ENCODE data around the gene ZNF75A.

ZNF75A gene

GRCh38 chr16:3264137-3265036 lies 40.9 kb upstream of the ZNF75A start (continued):
- TF ChIP-seq ZNF175 (tag by site-specific recombination; IDR thresholded peaks at IDR 0.05), result no peak
- TF ChIP-seq KLF1 (tag by site-specific recombination; IDR thresholded peaks at IDR 0.05), result peak; percentile 7; the same call in 1 of the 2 replicates
- no peak for TF ChIP-seq MYNN (tag by site-specific recombination; IDR thresholded peaks at IDR 0.05; ENCODE audit: borderline replicate concordance)
- no peak for TF ChIP-seq KLF10 (tag by site-specific recombination; IDR thresholded peaks at IDR 0.05)
- no peak for TF ChIP-seq ZNF747 (tag by site-specific recombination; IDR thresholded peaks at IDR 0.05)
- TF ChIP-seq ZNF148 (tag by site-specific recombination; IDR thresholded peaks at IDR 0.05; ENCODE audit: borderline replicate concordance), result no peak
- TF ChIP-seq ZNF133 (tag by site-specific recombination; IDR thresholded peaks at IDR 0.05), result 0 out of 2 replicates have a peak, but pooled peaks have one; percentile 15
- no peak for TF ChIP-seq ZNF664 (tag by site-specific recombination; IDR thresholded peaks at IDR 0.05)
- TF ChIP-seq ZNF621 (tag by site-specific recombination; IDR thresholded peaks at IDR 0.05), result no peak
- no peak for TF ChIP-seq BCL11A (tag by site-specific recombination; IDR thresholded peaks at IDR 0.05; ENCODE audit: low read depth)
- TF ChIP-seq ZNF404 (tag by site-specific recombination; IDR thresholded peaks at IDR 0.05), result no peak
- TF ChIP-seq ZBTB20 (tag by site-specific recombination; IDR thresholded peaks at IDR 0.05), result peak; percentile 96
- TF ChIP-seq ZNF639 (tag by site-specific recombination; IDR thresholded peaks at IDR 0.05), result peak; percentile 0; the same call in 1 of the 2 replicates
- no peak for TF ChIP-seq SALL2 (tag by site-specific recombination; IDR thresholded peaks at IDR 0.05; ENCODE audit: borderline replicate concordance)
- no peak for TF ChIP-seq ZNF658 (tag by site-specific recombination; IDR thresholded peaks at IDR 0.05)
- TF ChIP-seq ZNF2 (tag by site-specific recombination; IDR thresholded peaks at IDR 0.05), result no peak; the same call in 1 of the 2 replicates
- TF ChIP-seq EGR2 (tag by site-specific recombination; IDR thresholded peaks at IDR 0.05; ENCODE audit: low read depth), result 0 out of 2 replicates have a peak, but pooled peaks have one; percentile 18
- TF ChIP-seq ZNF140 (tag by site-specific recombination; IDR thresholded peaks at IDR 0.05), result no peak
- TF ChIP-seq GFI1B (tag by site-specific recombination; IDR thresholded peaks at IDR 0.05), result no peak
- TF ChIP-seq ZNF544 (tag by site-specific recombination; IDR thresholded peaks at IDR 0.05), result no peak
- TF ChIP-seq PATZ1 (tag by site-specific recombination; IDR thresholded peaks at IDR 0.05), result peak; percentile 83
- no peak for TF ChIP-seq HIC1 (tag by site-specific recombination; IDR thresholded peaks at IDR 0.05)
- TF ChIP-seq ZNF692 (tag by site-specific recombination; IDR thresholded peaks at IDR 0.05), result peak; percentile 100
- no peak for TF ChIP-seq ZNF654 (tag by site-specific recombination; IDR thresholded peaks at IDR 0.05; ENCODE audit: low read depth)
- TF ChIP-seq ZNF76 (tag by site-specific recombination; IDR thresholded peaks at IDR 0.05; ENCODE audit: borderline replicate concordance, low read depth), result peak; percentile 97
- no peak; the same call in 1 of the 2 replicates for TF ChIP-seq WT1 (tag by site-specific recombination; IDR thresholded peaks at IDR 0.05)
- no peak for TF ChIP-seq ZNF514 (tag by site-specific recombination; IDR thresholded peaks at IDR 0.05)
- peak; percentile 36; the same call in 1 of the 2 replicates for TF ChIP-seq INSM2 (tag by site-specific recombination; IDR thresholded peaks at IDR 0.05)

Measured in HEK293 (cell line).